Activated CD8-positive, alpha-beta memory T cell treated with anti-CD3 and anti-CD28 coated beads for 24 hours (primary cell): ENCODE measurements around the gene WWOX.

ENCODE experiments used
- DNase-seq: peaks from one replicate; pipeline ENCODE4 v3.0.0-alpha.2; 2020

WWOX gene

DNA sequence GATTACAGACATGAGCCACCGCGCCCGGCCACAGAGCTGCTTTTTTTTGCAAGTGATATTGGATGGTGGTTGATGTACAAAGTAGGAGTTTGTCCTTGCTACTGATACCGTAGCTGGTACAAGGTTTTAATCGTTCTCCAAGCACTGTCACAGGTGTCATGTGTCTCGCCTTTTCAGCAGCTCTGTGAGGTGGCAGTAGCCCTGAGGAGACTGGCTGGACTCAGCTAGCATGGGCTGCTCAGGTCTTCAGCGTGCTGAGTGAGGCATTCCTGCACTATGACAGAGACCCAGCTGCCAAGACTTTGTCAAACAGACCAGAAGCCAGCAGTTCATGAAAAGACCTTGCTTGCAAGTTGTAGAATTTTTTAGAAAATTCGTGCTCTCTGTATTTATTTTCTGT is 7.2 kb downstream of the WWOX start:
- no peak for DNase-seq

DNA sequence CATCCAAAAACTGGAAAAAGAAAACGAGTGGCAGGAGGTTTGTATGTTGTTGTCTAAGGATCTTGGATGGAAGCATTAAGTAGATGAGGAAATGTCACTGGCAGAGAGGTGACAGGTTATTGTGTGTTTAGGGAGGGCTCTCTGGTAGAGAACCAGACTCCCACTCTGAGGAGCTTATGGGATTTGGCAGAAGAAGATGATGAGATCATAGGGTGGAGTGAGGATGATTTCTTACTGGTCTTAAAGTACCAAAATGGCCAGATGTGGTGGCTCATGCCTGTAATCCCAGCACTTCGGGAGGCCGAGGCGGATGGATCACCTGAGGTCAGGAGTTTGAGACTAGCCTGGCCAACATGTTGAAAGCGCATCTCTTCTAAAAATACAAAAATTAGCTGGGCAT is 9.0 kb downstream of the WWOX start:
- DNase-seq, result no peak

DNA sequence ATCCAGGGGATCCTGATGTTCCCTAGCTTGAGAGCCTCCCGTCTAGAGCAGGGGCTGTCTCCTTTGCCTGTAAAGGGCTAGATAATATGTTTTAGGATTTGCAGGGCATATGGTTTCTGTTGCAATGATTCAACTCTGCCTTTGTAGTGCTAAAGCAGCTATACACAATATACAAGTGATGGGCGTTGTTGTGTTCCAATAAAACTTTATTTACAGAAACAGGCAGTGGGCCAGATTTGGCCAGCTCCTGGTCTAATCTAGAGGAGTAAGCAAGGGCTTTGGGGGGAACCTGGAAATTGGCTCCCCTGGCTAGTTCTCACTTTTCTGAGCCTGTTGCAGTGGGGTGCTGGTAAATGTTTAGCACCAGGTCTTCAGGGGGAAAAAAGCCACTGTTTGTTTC is 13.8 kb downstream of the WWOX start:
- no peak for DNase-seq

DNA sequence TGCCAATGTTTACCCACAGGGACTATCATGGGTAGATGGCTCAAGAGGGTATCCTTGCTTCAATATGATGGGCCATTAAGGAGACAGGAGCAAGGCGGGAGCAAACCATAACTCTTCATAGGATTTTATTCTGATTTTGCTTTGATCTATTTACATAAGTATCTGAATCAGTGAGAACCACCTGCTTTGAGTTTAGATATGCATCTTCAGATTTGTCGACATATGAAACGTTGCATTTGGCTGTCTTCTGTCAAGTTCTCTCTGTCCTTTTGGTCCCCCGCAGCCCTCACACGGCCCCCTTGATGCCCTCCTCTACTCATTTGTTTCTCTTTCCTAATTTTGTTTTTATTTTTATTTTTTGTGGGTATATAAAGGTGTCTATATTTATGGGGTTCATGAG is 16.2 kb downstream of the WWOX start:
- no peak for DNase-seq

DNA sequence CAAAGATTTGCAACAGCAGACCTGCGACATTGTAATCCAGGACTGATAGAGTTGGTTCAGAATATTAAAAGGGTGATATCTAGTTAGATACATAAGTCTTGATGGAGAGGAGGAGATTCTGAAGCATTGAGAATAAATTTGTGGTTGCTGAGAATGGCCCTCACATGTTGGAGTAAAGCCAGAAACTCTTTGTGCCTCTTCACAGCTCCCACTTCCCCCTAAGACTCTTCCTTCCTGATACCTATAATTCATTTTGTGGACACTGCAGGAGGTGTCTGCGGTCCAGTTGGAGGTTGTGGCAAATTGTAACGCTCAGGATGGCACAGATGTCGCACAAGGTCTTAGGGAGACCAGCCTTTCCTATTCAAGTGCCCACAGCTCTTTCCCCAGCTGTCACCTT is 17.5 kb downstream of the WWOX start:
- DNase-seq, result no peak

DNA sequence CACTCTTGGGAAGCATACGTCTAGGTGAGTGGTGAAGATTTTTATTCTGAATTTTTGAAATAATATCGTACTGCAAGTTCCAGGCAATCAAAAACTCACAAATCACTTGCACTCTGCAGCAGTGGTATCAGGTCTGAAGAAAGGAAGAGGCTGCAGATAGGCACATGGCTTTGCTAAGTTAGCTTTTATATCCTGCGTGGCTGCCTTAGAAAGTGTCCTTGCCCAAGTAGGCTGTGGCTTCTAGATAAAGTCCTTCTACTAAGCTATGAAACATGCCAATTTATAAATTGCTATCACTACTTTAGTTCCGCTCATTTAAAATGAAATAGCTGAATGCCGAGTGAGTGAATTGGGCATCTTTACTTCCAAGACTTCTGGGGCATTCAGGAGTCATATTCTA is 17.9 kb downstream of the WWOX start:
- DNase-seq, result no peak

DNA sequence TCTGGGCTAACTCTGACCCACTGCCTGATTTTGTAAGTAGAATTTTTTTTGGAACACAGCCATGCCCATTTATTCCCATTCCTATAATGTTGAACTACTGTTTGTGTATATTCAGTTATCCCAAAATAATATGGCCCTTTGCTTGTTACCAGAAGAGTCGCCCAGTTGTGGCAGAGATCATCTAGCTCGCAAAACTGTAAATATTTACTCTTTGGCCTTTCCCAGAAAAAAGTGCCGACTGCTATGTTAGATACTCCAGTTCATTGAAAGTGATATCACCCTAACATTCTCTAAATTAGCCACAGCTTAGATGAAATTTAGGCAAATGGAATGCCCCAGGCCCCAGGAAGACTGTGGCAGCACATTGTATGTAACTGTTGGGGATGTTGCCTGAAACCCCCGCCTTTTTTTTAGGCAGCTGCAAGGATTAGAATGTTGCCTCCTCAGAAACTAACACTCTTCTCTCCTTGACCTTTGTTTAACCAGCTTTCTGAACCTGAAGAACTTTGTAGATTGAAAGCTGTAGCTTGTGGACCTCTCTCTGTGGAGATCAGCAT is 19.1 kb downstream of the WWOX start:
- DNase-seq, result no peak

DNA sequence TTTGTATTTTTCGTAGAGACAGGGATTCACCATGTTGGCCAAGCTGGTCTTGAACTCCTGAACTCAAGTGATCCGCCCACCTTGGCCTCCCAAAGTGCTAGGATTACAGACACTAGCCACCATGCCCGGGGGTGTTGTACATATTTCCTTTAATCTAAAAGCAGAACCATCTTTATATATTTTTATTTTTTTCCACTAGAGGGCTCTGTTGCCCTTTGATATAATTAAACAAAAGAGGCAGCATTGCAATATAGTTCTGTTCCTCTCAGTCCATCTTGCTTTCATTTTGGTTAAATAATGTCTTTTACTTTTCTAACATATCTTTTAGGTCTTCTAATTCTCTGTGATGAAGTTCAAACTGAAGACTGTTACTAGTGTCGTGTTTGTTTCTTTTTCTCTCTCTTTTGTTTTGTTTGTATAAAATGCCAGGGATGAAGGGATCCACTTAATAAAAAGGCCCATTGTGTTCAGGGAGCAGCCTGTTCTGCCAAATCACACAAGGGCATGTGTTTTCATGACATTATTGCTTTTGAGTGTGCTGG is 23.4 kb downstream of the WWOX start:
- no peak for DNase-seq

DNA sequence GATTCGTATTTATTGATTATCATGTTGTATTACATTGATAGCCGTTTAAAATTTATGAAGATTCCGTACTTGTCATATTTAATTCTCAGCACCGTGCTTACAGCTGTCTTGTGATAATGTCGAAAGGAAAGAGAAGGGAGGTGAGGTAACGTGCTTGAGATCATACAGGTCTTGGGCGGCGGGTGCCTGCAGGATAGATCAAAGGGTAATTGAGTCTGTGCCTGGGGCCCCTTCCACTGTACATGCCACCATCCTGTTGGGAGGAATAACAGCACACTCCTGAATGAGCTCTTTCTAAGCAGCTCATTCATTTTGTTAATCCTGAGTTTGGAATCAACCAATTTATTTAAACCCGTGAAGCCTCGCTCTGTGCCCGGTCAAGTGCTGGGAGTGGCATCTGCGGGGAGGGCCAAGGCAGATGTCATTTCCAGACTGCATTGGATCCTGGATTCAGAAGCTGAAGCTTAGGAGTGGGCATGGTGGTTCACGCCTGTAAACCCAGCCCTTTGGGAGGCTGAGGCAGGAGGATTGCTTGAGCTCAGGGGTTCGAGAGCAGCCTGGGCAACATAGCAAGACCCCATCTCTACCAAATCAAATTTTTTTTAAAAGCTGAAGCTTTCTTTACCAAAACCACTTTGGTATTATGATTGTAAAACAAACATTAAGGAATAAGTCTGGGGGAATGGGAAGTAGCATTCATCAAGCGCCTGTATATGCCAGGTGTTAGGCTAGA is 25.8 kb downstream of the WWOX start:
- DNase-seq, result no peak

DNA sequence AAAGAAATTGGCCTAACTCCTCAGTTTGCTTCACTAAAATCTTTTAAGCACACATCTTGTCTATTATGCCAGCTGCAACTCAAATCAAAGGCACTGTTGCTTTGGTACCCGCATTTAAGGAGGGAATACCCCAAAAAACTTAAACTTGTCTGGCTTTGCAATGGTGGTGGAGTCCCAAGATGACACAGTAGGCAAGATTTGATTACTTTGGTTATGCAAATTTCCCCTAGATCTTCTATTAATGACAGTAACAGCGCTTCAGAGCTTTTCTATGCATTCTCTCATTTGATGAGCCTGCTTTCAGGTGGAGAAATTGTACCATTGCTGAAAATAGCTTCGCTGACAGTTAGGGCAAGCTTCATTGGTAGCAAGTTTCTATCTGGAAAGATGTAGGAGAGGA is 27.2 kb downstream of the WWOX start:
- no peak for DNase-seq

DNA sequence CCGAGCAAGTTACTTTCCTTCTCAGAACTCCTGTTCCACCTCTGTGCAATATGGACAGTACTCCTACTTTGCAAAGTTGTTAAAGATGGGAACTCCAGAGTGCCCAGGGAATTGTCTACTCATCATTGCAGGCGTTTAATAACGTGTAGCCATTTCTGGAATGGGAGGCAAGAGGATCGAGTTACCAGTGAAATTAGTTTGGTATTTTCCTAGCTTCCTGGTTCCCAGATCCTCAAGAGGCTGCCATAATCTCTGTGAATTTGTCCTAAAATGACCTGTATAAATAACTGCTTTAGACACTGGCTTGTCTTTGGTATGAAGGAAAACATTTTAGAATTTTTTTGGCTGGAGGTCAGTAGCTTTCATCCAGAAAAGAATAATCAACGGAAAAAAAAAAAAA is 27.7 kb downstream of the WWOX start:
- no peak for DNase-seq

DNA sequence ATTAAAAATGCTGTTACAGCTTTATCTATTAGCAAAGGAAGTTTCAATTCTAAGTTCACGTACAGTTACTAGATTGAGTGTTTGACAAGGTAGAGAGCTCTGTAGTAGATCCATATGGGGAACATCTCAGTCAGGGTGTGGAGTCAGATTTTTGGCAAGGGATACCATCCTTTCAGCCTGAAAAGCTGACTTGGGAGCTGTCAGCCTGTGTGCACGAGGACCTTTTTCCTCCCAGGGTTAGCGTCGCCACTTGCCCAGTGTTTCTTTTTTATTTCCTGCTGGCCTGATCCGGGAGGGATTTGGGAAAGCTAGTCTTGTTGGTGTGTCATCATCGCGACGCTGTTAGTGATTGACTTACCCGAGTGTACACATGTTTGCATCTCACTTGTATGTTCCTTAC is 29.5 kb downstream of the WWOX start:
- no peak for DNase-seq

DNA sequence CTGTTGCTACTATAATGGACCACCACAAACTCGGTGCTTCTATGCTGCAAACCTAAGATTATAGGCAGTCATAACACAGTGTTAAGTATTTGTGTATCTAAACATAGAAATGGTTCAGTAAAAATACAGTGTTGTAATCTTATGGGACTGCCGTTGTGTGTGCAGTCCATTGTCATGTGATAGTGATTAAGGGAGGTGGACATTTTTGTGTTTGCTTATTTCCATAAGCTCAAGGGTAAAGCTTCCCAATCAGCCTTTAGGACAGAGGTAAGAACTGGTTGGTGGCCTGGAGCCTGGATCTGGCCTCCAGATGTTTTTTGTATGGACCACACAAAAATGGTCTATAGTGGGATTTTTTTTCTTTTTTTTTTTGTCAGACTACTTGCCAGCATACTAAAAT is 29.9 kb downstream of the WWOX start:
- no peak for DNase-seq

DNA sequence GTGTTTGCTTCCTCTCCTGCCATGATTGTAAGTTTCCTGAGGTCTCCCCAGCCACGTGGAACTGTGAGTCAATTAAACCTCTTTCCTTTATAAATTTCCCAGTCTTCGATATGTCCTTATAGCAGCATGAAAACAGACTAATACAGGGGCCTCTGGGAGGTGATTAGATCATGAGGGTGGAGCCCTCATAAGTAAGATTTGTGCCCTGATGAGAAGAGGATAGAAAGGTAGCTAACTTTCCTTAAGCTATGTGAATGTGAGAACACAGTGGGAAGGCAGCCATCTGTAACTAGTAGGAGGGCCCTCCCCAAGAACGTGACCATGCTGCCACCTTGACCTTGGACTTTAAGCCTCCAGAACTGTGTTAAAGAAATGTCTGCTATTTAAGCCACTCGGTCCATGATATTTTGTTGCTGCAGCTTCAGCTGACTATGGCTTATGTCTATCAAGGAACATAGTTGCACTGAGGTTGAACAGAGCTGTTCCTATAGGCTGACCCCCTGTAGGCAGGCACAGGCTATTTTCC is 30.7 kb downstream of the WWOX start:
- no peak for DNase-seq

DNA sequence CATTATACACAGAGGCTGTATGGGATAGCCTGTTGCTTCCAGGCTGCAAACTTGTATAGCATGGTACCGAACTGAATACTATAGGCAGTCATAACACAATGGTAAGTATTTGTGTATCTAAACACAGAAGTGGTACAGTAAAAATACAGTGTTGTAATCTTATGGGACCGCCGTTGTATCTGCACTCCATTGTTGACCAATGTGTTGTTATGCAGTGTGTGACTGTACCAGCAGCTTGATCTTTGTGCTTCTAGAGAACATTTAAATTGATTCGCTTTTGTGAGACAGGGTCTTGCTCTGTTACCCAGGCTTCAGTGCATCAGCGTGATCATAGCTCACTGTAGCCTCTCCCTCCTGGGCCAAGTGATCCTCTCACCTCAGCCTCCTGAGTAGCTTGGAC is 31.5 kb downstream of the WWOX start:
- no peak for DNase-seq

DNA sequence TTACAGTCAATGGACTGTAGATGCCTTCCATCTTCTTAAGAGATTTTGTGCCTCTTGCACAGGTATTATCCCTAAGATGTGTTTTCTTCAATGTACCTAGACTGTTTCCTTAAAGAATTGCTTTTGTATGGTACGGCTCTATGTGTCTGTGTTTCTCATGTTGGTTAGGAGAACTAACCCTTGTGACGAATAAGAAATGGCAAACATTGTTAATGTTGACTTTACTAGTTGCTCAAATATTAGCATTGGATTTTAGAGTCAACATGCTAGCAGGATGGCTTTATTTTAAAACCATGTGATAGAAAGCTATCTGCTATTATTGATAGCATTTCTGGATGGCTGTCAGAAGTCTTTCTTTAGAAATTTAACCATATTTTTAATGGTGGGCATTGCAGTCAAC is 34.5 kb downstream of the WWOX start:
- no peak for DNase-seq

DNA sequence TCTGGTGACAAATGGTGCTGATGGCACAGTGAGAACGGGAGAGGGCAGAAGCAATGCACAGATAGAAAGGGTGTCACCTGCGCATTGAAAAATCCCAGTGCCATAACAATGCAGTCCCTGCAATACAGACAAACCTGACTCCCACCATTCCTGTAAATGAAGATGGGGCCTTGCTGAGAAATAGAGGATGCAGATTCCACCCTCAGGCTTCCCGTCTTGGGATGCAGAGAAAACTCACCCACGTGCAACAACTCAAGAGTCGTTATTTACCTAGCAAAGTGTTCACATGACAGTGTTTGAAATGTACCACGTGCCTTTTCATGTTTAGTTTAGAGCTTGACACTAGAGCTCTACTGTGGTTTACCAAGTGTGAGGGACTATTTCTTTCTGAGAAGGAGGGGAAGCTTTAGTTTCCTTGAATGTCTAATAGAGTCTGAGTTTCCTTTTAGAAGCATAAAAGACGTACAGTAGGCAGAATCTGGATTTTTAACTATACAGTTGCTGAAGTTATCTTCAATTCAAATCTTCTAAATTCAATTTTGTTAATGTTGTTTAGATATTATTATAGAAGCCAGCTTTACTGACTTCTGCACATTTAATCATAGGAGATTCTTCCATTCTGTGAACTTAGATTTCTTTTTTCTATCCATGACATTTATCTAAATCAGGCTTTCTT is 35.6 kb downstream of the WWOX start:
- DNase-seq, result no peak

DNA sequence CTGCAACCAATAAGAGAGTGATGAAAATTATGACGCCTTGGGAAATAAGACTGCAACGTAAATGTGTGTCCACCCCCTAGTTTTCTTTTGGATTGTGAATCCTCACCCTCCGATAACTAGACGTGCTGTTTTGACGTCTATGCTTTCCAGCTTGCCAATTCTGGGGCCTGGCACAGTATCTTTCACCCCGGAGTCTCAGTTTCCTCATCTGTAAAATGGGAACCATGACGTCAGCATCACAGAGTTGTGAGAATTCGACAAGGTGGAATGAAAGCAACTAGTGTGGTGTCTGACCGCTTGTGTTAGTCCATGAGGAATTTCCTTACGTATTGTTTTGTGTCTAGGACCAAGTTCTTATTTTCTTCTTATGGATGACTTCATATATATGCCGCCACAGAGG is 37.7 kb downstream of the WWOX start:
- DNase-seq, result no peak

DNA sequence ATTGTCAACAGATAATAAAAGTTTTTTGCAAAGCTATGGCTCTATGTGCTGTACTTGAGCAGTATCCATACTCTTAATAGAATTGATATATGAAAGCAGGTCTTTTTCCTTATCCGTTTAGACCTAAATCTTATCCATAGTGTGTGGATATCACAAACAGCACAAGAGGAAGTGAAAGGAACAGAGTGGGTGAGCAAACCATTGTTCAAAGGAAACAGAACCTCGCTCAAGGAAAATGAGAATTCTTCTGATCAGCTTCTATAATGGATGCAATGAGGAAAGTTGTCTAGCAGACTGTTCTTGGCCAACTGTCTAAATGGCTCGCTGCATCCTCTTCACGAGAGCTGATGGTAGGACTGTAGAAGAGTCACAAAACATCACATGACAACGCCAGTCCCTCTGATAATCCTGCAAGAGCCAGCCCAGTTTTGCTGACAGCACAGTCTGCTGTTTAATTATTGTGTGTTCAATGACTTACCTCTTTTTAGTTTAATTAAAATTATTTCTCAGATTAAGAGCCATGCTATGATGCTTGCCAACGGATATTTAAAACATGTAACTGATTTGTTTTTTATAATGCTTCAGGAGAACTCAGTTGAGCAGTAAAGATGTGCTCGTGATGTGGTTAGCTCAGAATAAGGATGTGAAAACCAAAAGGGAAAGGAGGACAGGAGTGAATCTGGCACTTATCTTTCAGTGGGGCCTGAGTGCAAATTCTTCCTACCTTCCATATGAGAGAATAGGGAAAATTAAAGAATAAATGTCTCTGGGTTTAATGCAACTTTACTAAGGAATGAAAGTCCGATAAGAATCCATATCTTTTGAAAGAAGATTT is 38.5 kb downstream of the WWOX start:
- no peak for DNase-seq

DNA sequence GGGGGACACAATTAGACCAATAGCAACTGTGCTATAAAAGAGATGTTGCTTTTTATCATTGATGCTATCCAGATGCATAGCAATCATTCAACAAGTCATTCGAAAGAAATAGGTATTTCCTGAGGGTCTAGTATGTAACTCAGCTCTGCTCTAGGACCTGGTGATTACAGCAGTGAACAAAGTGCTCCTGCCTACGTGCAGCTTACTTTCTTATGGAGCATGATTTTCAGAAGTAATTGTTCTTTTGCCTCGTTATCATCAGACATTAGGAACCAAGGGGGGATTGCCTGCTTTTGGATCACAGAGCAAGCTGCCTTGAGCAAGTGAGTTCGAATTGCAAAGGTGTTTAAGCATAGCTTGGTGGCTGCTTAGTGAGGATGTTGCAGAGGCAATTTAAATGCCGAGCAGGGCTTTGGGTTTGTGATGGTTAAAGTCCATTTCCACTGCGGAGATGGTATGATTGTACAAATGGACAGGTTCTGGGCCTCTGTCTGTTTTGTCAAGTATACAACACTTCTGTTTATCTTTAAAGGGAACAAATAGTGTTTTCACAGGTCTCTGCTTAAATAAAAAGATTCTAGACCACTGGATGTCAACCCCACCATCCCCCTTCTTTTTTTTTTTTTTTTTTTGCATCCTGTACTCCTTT is 41.5 kb downstream of the WWOX start:
- no peak for DNase-seq

DNA sequence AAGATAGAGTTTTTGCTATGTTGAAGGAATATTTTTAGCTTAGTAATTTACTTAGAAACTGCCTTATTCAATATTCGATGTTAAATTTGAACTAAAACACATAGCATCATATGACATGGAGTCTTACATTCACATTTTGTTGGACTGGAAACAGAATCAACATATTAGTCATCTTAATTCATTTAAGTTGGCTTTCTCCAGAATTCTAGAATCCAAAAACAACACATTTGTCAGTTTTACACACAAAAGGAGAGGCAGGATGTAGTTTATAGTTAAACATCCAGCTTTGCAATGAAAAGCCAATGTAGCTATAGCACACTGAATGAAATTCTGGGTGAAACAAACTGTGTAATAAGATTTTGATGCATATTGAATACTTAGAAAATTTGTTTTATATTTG is 43.3 kb downstream of the WWOX start:
- DNase-seq, result no peak

DNA sequence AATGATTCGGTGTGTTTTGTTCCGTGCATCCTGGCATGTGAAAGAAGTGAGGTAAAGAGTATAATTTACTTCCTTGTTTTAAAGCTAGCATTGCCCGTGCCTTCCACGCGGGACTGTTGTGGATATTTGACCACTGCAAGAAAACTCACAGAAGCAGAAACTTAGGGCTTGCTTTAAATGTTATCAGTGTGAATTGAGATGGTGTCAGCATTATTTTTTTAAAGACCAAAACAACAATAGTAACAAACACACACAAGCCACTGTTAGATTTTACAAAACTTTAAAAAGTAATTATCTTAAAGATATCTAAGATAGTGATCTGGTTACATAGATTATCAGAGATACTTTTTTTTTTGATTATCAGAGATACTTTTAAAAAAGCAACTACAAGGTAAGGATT is 47.4 kb downstream of the WWOX start:
- DNase-seq, result no peak

DNA sequence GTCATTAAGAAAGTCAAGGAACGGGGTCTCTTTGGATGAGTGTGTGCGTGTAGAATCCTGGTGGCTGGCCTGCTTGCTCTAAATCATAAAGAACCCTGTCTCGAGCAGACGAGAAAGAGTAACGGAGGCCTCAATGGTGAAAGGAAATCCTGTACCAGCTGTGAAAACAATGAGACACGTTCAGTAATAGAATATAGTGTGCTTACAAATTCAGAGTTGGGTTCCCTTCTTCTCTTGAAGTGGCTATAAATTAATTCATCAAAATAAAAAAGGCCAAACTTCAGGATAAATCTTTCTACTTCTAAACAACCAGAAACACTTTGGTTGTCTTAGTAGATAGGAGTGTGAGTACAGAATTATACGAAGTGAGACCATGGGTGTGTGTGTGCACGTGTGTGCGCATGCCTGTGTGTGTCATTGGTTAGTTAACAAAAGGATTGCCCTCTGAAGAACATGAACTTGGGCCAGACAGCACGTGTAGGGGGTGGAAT is 48.5 kb downstream of the WWOX start:
- no peak for DNase-seq
